Measurements from ENCODE around the gene ATM. TPM values are rescaled to one million over a fixed set of nuclear protein-coding genes. Genes with fewer than 3 reads are reported as not detected.
A peak's percentile ranks its signal among the peaks of the same experiment; 100 is the strongest.

Gene ATM
- total and polyA plus RNA-seq, 8 donors: 19.3 to 68.6 (median 44.7) TPM

GRCh38 chr11:108224911-108225786 lies 2.3 kb downstream of the ATM start:
- intact Hi-C loops (cut with DNase I): no loop called here
- Histone ChIP-seq H3K27me3 (no peaks in the 10 kb centered on the region), H3K36me3 (peaks cover 0 to 20% (median 12%) of the 10 kb centered on the region in 3 donors), H3K4me3 (peak overlapping the region in 1 of 4 donors; percentile 75), H3K9me3 (no peaks in the 10 kb centered on the region), H3K4me1 (peaks cover 6 to 22% (median 19%) of the 10 kb centered on the region in 3 donors), H3K27ac (peak overlapping the region in 2 of 4 donors; percentile 29 to 95)
- FAIRE-seq: no peak
- no peak for ATAC-seq
- TF ChIP-seq CTCF (IDR thresholded peaks at IDR 0.05): no peak
- WGBS, 2 donors: 91 to 95% methylated on average over 14 of the region's 14 CpGs
- DNase-seq: no peak

- ATAC-seq (no peak), FAIRE-seq (no peak), DNase-seq (no peak)
- Histone ChIP-seq H3K4me3 (no peak overlapping the region), H3K9me3 (no peaks in the 10 kb centered on the region), H3K27ac (peak overlapping the region in 1 of 4 donors; percentile 35), H3K27me3 (no peaks in the 10 kb centered on the region), H3K4me1 (peaks cover 5 to 18% (median 12%) of the 10 kb centered on the region in 3 donors), H3K36me3 (peaks cover 0 to 23% (median 14%) of the 10 kb centered on the region in 3 donors)
- intact Hi-C loops (cut with DNase I): no loop called here
- 78 to 87% methylated on average over 2 of the region's 2 CpGs for WGBS, 2 donors
- TF ChIP-seq CTCF (IDR thresholded peaks at IDR 0.05): no peak
These were observed 3.2 kb downstream of the ATM start for GRCh38 chr11:108226036-108226435.

- 91 to 95% methylated on average over 2 of the region's 2 CpGs for WGBS, 2 donors
- H3K4me1 ChIP-seq: peaks cover 0 to 18% (median 8%) of the 10 kb centered on the region in 3 donors
- no peak for FAIRE-seq
- H3K27ac ChIP-seq: no peak overlapping the region
- no peaks in the 10 kb centered on the region for H3K27me3 ChIP-seq
- no peak for DNase-seq
- intact Hi-C loops (cut with DNase I): no loop called here
- no peaks in the 10 kb centered on the region for H3K9me3 ChIP-seq
- no peak overlapping the region for H3K4me3 ChIP-seq
- peaks cover 0 to 40% (median 14%) of the 10 kb centered on the region in 3 donors for H3K36me3 ChIP-seq
- no peak for TF ChIP-seq CTCF (IDR thresholded peaks at IDR 0.05)
- ATAC-seq: no peak
These were observed 5.4 kb downstream of the ATM start for GRCh38 chr11:108228251-108228650.

- no peak overlapping the region for H3K27ac ChIP-seq
- no peaks in the 10 kb centered on the region for H3K9me3 ChIP-seq
- WGBS, 2 donors: 93 to 97% methylated on average over 2 of the region's 2 CpGs
- intact Hi-C loops (cut with DNase I): no loop called here
- ATAC-seq (no peak), FAIRE-seq (no peak), DNase-seq (no peak)
- peaks cover 0 to 45% (median 12%) of the 10 kb centered on the region in 3 donors for H3K36me3 ChIP-seq
- no peaks in the 10 kb centered on the region for H3K27me3 ChIP-seq
- no peak for TF ChIP-seq CTCF (IDR thresholded peaks at IDR 0.05)
- H3K4me1 ChIP-seq: no peaks in the 10 kb centered on the region
- no peak overlapping the region for H3K4me3 ChIP-seq
These were observed 10.5 kb downstream of the ATM start for GRCh38 chr11:108233277-108233945.

All from pancreas (tissue), 10 donors.